Stimulated activated CD4-positive, alpha-beta T cell treated with anti-CD3 and anti-CD28 coated beads, Interleukin-12 subunit alpha, Interleukin-12 subunit beta, amount 100 ng/mL, for 48 hours (primary cell): Measurements from ENCODE around the gene CEACAM3.
A peak's percentile ranks its signal among the peaks of the same experiment; 100 is the strongest.

Source experiments
- DNase-seq, 3 donors: peaks; one replicate each; pipeline ENCODE4 v3.0.0-alpha.2; 2020; ENCODE audit warnings: low read depth in 2 of 3, low spot score in 1 of 3

The CEACAM3 gene

DNA sequence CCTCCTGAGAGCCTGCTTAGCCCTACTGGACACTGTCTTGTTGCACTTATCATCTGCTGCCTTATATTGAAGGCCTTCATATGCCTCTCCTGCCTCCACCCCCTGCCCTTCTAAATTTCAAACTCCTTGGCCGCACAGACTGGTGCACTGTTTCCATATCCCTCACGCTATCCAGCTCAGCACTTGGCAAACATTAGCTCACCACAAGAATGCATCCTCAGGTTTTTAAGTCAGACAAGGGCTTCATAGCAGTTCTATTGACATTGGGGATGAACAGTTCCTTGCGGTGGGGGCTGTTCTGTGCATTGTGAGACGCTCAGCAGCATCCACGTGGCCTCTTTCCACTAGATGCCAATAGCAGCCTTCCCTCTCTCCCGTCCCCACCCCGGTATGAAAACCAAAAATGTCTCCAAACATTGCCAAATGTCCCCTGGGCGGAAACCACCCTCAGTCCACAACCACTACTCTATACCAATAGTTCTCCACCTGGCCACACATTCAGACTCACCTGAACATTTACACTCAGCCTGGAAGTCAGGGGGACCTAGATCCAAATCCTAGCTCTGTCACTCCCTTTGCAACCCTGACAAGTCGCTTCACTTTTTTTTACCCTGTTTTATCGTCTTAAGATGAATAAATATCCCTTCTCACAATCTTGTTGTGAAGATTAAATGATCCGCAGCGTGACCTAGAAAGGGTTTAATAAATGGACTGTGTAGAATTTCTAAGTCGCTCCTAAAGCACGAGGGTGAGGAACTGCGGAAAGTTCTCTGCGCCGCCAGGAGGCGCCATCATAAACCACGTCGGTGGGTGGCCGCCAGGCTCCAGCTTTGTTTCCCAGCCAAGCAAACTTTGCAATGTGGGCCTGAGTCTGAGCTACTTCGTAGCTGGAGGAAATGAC lies 3.6 kb upstream of the CEACAM3 start:
- peak; percentile 11 to 54 (median 41) for DNase-seq

DNA sequence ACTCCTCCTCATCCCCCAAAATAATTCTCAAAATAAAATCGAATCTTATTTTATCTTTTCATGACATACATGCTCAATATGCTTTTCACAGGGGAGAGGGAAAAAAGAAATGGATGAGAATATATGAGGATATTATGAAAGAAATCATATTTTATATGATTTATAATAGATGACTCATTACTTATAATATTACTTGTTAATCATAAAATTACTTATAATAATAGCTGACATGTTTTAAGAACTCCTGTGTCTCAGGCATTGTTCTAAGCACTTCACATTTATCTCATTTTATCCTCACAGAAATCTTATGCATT lies 3.0 kb upstream of the CEACAM3 start:
- no peak for DNase-seq

DNA sequence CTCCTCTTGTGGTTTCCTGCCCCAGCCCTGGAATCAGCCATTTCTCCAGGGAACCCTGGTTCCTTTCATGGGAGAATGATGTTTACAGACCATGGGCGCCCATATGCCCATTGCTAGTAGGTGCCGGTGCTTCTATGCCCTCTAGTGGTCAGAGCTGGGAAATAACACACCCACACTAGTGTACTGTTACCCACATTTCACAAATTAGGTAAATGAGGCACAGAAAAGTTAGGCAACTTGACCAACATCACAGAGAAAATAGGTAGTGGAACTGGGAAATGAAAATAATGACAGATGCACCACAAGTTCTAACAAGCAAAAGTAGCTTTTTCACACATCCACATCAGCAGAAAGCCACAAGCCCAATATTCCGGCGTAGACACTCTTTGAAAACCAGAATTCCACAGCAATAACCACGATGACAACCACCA lies 1.3 kb upstream of the CEACAM3 start:
- DNase-seq = peak; percentile 33 to 73 (median 50)

DNA sequence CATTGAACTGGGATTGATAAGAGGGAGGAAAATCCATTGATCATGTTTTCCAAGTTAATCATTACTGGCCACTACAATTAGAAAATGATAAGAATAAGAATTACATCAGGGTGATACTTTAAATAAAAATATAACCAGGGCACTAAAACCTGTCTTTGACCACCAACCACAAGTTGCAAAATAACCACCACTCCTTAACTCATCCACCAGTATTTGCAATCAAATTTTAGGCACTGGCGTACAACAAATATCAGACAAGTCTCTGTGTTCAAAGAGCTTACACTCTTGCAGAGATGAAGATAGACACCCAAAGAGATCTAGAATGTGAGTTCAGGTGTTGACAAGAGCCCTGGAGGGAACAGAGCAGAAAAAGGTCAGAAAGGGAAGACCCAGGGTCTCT lies 514 bp downstream of the CEACAM3 start:
- no peak for DNase-seq

DNA sequence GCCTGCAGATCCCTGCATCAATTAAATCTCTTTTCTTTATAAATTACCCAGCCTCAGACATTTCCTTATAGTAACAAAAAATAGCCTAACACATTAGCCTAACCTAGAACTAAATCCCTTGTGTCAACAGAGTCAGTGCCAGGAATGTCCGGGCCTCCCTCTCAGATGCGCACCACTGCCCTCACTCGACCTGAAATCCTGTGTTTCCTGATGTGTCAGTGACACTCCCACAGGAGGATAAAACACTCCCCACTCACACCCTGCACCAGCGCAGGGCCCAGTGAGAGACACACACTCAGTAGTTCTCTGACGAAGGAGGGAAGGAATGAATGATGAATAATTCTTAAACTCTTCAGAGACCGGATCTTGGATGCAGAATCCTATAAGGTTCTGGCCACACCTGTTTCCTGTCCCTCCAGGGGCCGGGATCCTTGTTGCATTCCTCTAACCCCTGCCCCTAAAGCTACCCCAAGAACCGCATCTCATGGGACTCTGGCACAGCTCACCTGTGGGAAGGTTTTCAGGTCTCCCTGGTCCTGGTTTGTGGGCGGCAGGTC lies 3.1 kb downstream of the CEACAM3 start:
- no peak for DNase-seq

DNA sequence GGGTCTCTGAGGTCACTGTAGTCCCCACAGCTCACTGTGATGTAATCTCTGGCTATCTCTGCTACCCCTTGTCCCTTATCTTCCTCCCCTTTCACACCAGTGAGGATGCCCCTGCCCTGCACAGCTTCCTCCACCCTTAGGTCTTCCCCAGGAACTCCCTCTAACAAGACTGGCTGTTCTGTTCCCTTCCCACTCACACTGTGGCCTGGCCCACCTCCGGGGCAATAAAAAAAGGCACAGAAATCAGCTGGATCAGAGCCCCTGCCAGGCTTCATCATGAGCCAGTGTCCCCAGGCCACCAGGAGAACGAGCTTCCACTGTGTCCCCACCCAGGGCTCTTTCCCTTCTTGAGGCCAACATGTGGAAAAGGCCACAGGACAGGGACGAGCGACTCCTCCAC lies 4.6 kb downstream of the CEACAM3 start:
- no peak for DNase-seq

DNA sequence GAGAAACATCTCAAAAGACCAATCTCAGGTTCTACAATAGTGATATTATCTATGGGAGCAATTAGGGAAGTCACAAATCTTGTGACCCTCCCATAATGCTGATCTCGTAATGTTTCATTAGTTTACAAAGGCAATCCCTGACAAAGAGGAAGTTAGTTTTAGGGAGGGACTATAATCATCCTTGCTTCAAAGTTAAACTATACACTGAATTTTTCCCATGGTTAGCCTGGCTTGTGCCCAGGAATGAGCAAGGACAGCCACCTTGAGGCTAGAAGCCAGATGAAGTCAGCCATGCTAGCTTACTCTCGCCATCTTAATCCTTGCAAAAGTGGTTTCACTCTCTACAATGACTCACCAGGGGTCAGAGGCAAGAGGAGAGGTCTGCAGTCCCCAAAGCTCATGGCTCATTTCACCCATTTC lies 5.4 kb downstream of the CEACAM3 start:
- DNase-seq = no peak

DNA sequence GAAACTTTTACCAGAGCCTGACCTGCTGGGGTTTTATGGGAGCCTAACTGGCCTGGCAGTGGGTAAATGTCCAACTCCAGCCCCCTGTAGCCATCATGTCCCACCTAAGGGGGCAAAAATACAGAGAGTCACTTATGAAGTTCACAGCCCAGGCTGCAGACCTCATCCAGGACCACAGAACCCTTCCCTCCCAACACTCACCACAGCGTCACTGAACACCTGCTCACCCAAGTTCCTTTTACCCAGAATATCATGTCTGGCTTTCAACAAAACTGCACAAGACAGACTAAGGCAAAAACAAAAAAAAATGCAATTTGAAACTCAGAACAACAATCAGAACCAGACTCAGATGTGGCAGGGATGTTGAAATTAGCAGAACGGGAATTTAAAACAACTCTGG lies 6.4 kb downstream of the CEACAM3 start:
- DNase-seq = no peak

DNA sequence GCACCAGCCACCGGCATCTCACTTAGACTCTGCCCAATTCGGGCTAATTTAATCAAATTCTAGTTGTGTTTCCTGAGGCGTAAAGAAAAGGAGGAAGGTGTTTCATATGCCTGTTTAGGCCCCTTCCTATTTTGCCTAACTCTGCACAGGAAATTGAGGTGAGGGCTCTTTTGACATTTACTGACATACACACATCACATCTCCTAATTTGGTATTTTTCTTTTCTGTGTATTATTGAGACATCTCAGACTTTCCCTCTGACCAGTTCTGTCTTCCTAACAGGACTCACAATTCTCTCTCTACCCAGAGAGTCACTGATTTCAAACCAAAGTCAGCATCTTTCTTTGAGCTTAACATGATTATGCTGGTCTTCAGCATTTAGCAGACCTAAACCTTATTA lies 7.9 kb downstream of the CEACAM3 start:
- no peak for DNase-seq

DNA sequence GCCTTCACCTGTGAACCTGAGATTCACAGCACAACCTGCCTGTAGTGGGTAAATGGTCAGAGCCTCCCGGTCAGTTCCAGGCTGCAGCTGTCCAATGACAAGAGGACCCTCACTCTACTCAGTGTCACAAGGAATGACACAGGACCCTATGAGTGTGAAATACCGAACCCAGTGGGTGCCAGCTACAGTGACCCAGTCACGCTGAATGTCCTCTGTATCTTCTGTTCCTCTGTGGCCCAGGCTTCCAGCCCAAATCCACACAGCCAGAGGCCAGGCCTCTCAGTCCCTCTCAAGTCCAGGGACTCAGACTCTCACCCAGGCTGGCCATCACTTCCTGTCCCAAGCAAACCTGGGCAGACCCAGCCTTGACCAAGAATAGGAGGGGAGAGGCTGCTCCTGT lies 10.8 kb downstream of the CEACAM3 start:
- no peak for DNase-seq

DNA sequence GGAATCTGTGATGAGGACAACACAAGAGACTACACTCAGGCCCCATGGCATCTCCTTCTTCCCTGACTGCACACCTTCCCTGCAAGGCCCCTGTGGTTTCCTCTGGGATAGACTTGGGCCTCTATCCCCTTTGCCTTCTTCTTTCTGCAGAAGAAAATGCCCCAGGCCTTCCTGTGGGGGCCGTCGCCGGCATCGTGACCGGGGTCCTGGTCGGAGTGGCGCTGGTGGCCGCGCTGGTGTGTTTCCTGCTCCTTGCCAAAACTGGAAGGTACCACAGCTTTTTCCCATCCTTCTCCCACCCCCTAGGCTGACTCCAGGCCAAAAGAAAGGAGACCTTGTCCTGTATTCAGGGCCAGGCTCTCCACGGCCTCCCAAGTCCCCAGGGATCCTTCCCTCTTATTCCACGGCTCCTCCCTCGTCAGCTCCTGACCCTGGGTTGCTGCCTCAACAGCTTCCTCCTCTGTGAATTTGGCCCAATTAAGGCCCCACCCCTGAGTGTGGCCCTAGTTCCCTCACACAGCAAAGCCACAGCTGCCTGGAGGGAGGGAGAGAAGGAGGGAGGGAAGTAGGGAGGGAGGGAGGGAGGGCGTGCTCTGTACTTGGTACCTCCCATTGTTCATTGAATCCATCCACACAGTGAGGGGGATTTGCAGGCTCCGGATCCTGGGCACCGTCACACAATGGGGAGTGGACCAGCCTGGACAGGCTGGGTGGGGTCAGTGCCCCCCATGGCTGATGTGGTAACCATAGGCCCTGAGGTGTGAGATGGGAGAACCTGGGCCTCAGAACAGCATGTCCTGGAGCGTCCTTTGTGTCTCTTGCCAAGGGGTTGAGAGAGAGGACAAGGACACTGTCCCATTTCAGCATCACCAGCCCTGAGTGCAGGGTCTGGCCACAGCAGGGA lies 12.5 kb downstream of the CEACAM3 start:
- DNase-seq = no peak

DNA sequence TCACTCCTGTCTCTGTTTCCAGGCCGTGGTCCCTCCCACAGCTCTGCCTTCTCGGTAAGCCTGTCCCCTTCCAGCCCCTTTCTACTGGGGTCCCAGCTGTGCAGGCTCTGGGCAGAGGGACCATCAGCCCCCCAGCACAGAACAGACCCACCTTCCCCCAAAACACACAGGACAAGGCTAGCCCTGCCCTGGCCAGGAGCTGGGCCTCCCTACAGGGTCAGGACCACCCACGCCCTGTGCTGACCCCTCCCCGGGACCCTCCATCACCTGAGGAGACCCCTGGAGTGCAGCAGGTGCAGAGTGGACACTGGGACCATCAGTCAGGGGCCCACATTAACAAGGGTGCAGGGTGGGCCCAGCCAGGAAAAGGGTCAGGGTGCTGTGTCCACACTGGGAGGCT lies 13.9 kb downstream of the CEACAM3 start:
- no peak for DNase-seq

DNA sequence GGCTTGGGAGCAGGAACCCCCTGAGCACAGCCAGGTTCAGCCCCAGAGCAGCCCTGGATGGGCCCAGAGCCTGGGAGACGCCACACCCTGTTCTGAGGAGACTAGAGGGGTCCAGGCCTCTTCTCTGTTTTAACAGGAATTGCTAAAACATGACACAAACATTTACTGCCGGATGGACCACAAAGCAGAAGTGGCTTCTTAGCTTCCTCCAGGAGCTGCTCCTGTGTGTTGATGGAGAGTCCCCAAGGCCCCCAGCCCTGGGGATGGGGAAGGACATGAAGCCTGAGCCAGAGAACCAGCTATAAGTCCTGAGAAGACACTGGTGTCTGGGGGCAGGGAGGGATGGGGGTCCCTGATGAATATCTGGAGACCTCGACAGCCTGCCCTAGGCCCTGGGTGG lies 14.6 kb downstream of the CEACAM3 start:
- no peak for DNase-seq

DNA sequence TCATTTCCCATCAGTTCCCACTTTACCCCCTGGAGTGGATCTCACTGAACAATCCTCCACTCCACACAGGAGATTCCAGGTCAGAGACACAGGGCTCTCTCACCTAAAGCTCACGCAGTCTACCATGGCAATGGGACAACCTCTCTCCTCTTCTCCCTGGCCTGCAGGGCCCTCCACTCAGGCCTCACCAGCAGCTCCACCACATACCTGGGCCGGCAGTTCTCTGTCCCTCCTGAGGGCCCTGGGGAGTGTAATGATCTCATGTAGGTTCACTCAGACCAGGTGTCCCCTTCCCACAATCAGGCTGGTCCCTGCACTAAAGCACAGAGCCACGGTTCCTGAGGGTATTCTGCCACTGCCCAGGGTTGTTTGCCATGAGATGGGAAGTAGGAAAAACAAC lies 15.6 kb downstream of the CEACAM3 start:
- DNase-seq = no peak

DNA sequence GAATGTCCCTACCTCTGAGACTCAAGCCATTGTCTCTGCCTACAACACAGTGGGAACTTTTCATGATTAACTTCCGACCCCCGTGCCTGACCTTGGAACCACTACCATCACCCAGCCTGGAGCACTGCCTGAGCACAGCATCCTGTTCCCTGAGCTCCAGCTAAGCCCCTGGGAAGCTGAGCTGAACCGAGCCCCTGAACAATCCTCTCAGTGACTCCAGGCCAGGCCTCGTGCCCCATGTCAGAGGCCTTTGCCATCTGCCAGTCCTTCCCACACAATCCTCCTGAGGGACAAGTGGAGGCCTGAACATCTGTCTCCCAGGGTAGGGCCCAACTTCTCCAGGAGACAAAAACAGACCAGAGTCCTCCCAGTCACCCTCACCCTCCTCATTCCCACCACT lies 17.5 kb downstream of the CEACAM3 start:
- DNase-seq = no peak

DNA sequence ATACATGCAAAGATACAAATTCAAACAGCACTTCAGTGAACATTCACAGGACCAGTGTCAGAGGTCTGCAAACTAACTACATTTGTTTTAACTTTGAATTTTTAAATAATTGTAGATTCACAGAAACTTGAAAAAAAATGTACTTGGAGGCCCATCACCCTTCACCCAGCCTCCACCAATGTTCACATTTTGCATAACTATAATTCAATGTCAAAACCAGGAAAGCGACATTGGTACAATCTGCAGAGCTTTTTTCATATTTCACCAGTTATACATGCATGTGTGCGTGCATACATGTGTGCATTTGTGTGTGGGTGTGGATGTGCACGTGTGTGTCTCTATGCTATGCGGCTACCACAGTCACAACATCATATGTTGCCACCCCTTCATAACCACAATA lies 18.9 kb downstream of the CEACAM3 start:
- no peak for DNase-seq

DNA sequence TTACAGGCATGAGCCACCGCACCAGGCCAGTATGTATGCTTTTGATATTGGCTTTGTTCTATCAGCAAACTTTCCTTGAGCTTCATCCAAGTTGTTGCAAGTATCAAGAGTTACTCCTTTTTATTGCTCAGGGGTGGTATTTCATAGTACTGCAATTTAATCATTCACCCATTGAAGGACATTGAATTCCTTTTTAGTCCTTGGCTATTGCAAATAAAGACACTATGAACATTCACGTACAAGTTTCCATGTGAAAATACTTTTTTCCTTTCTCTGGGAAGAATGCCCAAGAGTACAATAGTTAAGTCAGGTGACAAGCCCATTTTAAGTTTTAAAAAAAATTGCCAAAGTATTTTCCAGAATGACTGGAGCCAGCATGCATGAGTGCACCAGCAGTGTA lies 20.4 kb downstream of the CEACAM3 start:
- DNase-seq = no peak

DNA sequence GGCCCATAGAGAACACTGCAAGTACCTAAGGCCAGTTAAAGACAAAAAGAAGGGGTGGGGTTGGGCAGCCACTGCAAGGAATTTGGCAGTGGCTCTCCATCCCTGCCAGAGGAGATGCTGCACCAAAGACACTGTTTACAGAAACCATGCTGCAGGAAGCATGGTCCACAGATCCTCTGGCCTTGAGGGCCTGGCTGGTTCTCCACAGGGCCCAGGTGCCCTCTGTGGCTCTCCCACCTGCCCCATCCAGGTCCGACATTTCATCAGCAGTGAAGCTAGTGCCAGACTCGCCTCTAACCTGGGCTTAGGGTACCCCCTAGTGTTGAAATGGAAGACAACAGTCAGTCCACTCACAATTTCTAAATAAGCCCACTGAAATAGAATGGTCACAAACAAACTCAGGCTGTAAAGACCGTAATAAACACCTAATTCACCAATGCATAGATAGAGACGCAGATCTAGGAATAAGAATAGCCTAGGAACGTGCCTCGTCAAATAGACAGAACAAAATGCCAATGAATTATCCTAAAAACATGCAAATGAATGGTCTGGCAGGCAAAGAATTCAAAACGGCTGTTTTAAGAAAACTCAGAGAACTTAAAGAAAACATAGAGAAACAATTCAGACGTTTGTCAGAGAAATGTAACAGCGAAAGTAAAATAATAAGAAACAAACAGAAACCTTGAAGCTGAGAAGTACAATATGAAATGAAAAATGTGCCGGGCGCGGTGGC lies 24.8 kb downstream of the CEACAM3 start:
- peak in 2 of 3 donors; percentile 24 to 64 for DNase-seq

DNA sequence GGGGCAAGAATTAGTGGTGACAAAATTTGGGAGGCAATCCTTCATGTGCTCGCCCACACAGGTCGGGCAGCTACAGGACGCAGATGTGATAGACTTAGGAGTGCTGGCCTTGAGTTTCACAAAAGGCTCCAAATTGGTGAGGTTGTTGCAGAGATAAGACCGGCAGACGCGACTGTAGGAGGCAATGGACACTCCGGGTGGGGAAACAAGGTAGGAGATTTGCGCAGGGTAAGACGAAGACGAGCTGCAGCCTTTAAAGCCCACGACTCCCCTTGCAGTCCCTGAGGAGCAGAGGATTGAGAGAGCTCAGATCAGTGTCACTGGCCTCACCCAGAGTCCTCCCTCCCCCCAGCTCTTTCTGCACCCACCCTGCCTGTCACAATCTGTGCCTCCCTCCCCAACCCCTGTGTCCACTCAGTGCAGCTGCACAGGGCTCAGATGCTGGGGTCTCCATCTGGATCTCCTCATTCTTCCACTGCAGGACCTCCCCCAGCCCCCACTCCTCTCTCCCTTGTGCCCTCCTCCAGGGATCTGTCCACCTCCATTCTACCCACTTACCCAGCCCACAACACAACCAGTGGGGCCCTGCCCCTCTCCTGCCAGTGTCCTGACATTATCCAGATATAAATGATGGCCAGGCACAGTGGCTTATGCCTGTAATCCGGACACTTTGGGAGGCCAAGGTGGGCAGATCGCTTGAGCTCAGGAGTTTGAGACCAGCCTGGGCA lies 41.8 kb downstream of the CEACAM3 start:
- no peak for DNase-seq

DNA sequence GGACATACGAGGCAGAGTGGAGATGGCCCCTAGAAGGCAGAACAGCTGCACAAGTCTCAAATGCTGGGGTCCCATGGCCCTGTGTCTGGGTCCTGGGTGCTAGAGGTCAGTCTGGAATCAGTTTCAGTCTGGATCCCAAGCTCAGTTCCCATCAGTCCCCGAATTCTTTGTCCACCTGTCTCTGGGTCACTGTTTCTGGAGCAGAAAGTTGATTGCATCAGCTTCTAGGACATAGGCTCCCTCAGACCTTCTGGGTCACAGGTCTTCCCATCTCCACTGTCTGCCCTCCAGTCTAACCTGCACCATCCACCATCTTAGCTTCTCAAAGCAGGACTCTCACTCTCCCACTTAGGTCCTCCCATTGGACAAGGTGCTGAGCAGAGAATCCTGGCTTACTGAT lies 42.8 kb downstream of the CEACAM3 start:
- DNase-seq = no peak

DNA sequence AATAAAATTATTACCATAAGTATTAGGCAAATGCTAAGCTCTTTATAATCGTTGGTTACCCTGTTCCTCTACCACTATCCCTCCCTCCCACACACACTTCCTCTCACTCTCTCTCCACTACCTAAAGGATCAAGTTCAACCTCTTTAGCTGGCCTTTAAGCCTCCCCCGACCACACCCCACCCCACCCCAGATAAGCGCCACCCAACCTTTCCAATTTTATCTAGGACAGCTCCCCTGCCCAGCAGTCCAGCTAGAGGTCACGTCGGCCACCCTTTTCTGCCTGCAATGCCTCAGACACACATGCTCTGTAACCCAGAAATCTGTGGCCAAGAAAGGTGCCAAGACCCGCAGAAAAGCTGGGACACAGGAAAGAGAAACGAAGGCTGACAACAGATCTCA lies 47.0 kb downstream of the CEACAM3 start:
- DNase-seq = no peak
